ENCODE data around the gene CXXC5. TPM values are rescaled to one million over a fixed set of nuclear protein-coding genes. Genes with fewer than 3 reads are reported as not detected.
A peak's percentile ranks its signal among the peaks of the same experiment; 100 is the strongest.

The CXXC5 gene
- total and polyA plus RNA-seq, 9 of the 15 experiments (the other 6 are each of a cell fraction or from before 2014, with no cell fraction given): 1.9 to 123 (median 45.8) TPM

- TF ChIP-seq ELK1 (CRISPR knock-in tag; IDR thresholded peaks at IDR 0.05): no peak
- TF ChIP-seq RBM14 (IDR thresholded peaks at IDR 0.05; ENCODE audit: borderline replicate concordance, insufficient read depth, low read depth, low read length): no peak
- no peak for TF ChIP-seq ZNF280A (IDR thresholded peaks at IDR 0.05; ENCODE audit: low read depth, partially characterized antibody)
- TF ChIP-seq ZNF592 (IDR thresholded peaks at IDR 0.05): no peak
- no peak for TF ChIP-seq SNRNP70 (optimal IDR thresholded peaks at IDR 0.05; ENCODE audit: low read depth, low read length)
- TF ChIP-seq ZNF197 (CRISPR knock-in tag; IDR thresholded peaks at IDR 0.05; ENCODE audit: low read depth): no peak
- peak; percentile 91 for TF ChIP-seq MEIS2 (IDR thresholded peaks at IDR 0.05; ENCODE audit: partially characterized antibody)
- TF ChIP-seq NCOA4 (IDR thresholded peaks at IDR 0.05; ENCODE audit: partially characterized antibody): no peak
- TF ChIP-seq PRPF4 (IDR thresholded peaks at IDR 0.05; ENCODE audit: insufficient read depth, low read depth, low read length, poor library complexity, severe bottlenecking): no peak
- TF ChIP-seq, protein P1, sequence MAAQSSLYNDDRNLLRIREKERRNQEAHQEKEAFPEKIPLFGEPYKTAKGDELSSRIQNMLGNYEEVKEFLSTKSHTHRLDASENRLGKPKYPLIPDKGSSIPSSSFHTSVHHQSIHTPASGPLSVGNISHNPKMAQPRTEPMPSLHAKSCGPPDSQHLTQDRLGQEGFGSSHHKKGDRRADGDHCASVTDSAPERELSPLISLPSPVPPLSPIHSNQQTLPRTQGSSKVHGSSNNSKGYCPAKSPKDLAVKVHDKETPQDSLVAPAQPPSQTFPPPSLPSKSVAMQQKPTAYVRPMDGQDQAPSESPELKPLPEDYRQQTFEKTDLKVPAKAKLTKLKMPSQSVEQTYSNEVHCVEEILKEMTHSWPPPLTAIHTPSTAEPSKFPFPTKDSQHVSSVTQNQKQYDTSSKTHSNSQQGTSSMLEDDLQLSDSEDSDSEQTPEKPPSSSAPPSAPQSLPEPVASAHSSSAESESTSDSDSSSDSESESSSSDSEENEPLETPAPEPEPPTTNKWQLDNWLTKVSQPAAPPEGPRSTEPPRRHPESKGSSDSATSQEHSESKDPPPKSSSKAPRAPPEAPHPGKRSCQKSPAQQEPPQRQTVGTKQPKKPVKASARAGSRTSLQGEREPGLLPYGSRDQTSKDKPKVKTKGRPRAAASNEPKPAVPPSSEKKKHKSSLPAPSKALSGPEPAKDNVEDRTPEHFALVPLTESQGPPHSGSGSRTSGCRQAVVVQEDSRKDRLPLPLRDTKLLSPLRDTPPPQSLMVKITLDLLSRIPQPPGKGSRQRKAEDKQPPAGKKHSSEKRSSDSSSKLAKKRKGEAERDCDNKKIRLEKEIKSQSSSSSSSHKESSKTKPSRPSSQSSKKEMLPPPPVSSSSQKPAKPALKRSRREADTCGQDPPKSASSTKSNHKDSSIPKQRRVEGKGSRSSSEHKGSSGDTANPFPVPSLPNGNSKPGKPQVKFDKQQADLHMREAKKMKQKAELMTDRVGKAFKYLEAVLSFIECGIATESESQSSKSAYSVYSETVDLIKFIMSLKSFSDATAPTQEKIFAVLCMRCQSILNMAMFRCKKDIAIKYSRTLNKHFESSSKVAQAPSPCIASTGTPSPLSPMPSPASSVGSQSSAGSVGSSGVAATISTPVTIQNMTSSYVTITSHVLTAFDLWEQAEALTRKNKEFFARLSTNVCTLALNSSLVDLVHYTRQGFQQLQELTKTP (IDR thresholded peaks at IDR 0.05; ENCODE audit: low read depth in 1 of 2, partially characterized antibody in 2 of 2): no peak
Observed at GRCh38 chr5:139633295-139634027, 14.7 kb upstream of the CXXC5 start (continued).

Measured in K562 (cell line).